ENCODE measurements around the gene SQSTM1.

SQSTM1 gene

GRCh38 chr5:179875741-179876609 is 55.3 kb downstream of the SQSTM1 start:
- DNase-seq (ENCODE audit: extremely low spot score), result no peak
- ChIA-PET POLR2A (no interaction called here), CTCF (no interaction called here)
- TF ChIP-seq CTCF (IDR thresholded peaks at IDR 0.05; ENCODE audit: control extremely low read depth, extremely low read depth, low read depth, missing control alignments), result no peak

GRCh38 chr5:179876610-179876952 is 55.9 kb downstream of the SQSTM1 start:
- DNase-seq (ENCODE audit: extremely low spot score), result no peak
- TF ChIP-seq CTCF (IDR thresholded peaks at IDR 0.05; ENCODE audit: control extremely low read depth, extremely low read depth, low read depth, missing control alignments), result no peak
- POLR2A ChIA-PET, result no interaction called here
- CTCF ChIA-PET, result no interaction called here

GRCh38 chr5:179878222-179879002 is 57.7 kb downstream of the SQSTM1 start:
- no peak for DNase-seq (ENCODE audit: extremely low spot score)
- TF ChIP-seq CTCF (IDR thresholded peaks at IDR 0.05; ENCODE audit: control extremely low read depth, extremely low read depth, low read depth, missing control alignments), result no peak
- ChIA-PET CTCF (interaction anchor here (1.0 kb wide), 1 partner anchor 77 kb away, joined by 3 read pairs; no protein-coding TSS in a partner anchor), POLR2A (interaction anchor here (0.5 kb wide), 1 partner anchor 26 kb away, joined by 4 read pairs; no protein-coding TSS in a partner anchor)

GRCh38 chr5:179879003-179879689 is 58.4 kb downstream of the SQSTM1 start:
- ChIA-PET POLR2A (interaction anchor here (0.5 kb wide), 1 partner anchor 27 kb away, joined by 4 read pairs; no protein-coding TSS in a partner anchor), CTCF (no interaction called here)

GRCh38 chr5:179879690-179880010 is 58.9 kb downstream of the SQSTM1 start:
- no peak for DNase-seq (ENCODE audit: extremely low spot score)
- CTCF ChIA-PET, result no interaction called here
- TF ChIP-seq CTCF (IDR thresholded peaks at IDR 0.05; ENCODE audit: control extremely low read depth, extremely low read depth, low read depth, missing control alignments), result no peak

More at GRCh38 chr5:179879003-179879689, 58.4 kb downstream of the SQSTM1 start:
- TF ChIP-seq CTCF (IDR thresholded peaks at IDR 0.05; ENCODE audit: control extremely low read depth, extremely low read depth, low read depth, missing control alignments), result no peak
- DNase-seq (ENCODE audit: extremely low spot score), result no peak

GRCh38 chr5:179880066-179880650 is 59.5 kb downstream of the SQSTM1 start:
- ChIA-PET CTCF (interaction anchor here (1.1 kb wide), 1 partner anchor 11 kb away, joined by 5 read pairs; no protein-coding TSS in a partner anchor), POLR2A (no interaction called here)
- no peak for TF ChIP-seq CTCF (IDR thresholded peaks at IDR 0.05; ENCODE audit: control extremely low read depth, extremely low read depth, low read depth, missing control alignments)
- DNase-seq (ENCODE audit: extremely low spot score), result no peak

More at GRCh38 chr5:179879690-179880010, 58.9 kb downstream of the SQSTM1 start:
- POLR2A ChIA-PET, result no interaction called here
